T-helper 2 cell (primary cell): ENCODE results near the gene FOXK1.

Experiments
- DNase-seq, 5 experiments: peaks; one replicate each; pipeline versions ENCODE4 v3.0.0 to v3.0.0-alpha.2; 2012 to 2022

The FOXK1 gene

DNA sequence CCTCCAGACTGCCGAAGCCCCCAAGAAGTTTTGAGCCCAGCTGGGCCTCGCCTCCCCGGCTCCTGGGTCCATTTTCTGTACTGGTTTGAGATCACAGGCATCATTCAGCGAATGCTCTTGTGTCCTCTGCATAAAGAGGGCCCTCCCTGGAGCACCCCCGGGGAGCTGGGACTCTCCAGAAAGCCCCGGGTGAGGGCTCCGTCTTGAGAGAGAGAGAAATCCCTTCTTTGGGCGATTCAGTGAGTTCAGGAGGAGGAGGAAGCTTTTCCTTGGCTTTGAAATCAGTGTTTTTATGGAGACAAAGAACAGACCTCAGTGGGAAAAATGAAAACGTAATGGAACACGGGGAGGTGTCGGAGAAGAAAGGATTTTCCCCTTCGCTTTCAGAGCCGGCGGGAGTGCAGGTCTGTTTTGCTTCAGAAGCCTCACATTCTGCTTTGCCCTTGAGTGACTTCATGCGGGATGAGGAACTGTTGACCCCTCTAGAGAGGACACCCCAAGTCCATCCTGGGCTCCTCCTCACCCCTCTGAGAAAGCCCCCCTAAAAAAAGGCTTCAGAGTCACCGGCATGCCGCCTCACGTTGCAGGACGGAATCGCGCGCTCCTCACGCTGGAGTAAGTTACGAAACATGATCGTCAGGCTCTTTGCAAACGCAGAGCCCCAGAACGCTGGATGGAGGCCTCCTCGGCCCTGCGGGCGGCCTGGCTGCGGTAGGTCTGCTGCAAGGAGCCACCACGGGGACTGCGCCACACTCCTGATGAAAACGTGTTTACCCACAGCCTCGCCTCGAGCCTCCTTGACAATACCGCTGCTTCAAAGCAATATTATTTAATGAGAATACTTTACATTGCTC lies 84.8 kb downstream of the FOXK1 start:
- no peak for DNase-seq

DNA sequence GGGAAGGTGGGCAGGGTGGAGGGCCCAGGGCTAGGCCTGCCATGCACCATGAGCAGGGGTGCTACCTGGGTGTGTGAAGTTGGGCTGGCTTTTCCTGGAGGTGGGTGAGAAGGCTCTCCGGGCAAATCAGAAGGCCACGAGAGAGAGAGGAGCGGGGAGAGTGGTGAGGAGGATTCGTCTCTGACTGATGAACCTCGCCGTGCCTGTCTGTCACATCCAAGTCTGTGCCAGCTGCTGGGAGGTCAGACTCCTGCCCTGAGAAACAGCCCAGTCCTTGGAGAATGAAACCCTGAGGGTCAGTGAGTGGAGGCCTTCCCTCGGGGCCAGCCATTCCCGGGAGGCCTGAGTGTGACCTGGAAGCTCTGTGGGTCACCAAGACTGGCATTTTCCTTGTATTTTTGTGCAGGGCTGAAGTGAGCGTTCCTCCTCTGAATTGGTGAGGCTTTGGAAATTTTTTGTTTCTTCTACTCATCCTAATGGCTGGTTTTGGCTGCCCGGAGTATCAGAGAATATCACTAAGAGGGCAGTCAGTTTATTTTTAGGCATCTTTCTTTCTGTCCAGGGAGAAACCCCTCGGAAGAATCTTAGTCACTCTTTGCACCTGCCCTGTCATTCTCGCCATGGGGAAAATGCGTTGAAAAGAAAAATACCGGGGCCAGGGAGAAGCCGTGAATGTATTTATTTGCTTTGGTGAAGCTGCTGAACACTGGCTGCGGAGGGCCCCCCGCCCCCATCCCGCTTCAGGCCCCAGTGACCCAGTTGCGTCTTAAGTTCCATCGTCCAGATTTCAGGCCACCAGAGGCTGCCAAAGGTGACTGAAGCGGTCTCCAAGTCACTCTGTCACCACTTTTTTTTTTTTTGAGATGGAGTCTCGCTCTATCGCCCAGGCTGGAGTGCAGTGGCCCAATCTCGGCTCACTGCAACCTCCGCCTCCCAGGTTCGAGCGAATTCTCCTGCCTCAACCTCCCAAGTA lies 86.8 kb downstream of the FOXK1 start:
- no peak for DNase-seq

DNA sequence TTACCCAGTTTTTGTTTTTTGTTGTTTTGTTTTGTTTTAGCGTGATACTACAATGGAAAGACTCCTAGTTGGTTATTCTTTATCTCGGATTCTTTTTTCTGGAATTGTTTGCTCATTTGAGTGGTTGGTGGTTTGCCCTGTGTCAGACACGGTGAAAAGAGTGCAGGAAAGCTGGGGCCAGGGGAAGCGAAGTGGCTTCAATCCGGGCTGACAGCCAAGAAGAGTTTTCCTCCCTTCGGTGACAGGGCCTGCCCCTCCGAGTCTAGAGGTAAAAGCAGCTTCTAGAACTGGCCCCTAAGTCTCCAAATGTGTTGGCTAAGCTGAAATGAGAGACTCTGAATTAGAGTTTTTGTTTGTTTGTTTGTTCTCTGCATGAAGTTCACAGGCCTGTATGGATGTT lies 87.7 kb downstream of the FOXK1 start:
- no peak for DNase-seq

DNA sequence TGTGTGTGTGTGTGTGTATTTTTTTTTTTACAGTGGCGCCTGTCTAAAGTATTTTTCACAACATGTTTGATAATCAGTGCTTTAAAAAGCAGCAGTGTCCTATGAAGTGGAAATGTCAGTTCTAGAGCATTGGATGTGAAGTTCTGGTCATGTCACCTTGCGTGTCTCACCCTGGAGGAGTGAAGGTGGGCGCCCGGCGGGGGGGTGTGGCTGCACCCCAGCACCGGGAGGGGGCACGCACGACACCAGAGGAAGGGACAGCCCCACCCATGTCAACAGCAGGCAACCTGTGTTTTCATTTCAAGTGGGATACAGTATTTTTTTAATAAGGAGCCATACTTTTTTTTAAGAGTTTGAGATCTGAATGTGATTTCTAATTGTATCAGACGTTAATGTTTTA lies 88.8 kb downstream of the FOXK1 start:
- DNase-seq = no peak

DNA sequence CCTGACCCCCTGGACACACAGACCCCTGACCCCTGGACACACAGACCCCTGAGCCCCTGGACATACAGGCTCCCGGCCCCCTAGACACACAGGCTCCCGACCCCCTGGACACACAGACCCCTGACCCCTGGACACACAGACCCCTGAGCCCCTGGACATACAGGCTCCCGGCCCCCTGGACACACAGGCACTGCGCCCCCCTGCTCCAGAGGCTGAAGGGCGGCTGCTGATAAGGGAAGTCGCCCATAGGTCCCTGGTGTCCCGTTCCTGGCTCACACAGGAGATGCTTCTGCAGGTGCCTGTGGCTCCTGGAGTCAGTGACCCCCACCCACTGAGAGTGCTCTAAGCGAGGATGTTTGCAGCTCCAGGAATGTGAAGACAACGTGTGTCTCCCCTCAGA lies 89.6 kb downstream of the FOXK1 start:
- no peak for DNase-seq

DNA sequence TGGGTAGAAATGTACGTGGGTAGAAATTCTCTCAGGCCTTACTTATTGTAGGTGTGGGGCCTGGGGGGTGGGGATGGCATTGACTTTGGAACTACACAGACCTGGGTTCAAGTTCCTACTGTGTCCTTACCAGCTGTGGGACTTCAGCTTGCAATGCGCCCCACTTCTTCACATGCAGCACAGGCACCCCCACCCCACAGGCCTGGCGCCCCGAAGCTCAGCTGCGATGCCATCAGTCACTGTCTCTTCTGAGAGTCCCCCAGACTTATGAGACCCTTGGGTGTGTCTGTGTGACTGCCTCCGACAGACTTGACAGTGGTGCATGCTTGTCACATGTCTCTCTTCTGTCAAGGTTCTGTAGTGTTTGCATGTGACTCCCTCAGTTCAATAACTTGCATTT lies 90.2 kb downstream of the FOXK1 start:
- DNase-seq = no peak

DNA sequence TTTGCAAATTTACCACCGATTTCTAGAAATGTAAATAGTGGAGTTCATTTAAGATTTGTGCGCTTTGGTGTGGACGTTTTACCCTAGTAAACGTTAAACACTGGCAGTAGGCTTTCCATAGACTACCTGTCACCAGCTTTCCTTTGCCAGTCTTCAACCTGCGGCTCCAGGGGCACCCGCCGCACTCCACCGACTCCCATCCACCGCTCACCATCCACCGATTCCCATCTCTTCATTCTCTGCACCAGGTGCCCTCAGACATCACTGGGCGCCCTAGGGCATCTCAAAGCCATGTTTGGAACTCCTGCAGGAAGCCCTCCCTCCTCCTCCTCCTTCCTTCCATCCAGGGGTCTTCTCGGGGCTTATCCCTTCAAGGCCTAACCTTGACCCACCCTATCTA lies 91.9 kb downstream of the FOXK1 start:
- DNase-seq = no peak

DNA sequence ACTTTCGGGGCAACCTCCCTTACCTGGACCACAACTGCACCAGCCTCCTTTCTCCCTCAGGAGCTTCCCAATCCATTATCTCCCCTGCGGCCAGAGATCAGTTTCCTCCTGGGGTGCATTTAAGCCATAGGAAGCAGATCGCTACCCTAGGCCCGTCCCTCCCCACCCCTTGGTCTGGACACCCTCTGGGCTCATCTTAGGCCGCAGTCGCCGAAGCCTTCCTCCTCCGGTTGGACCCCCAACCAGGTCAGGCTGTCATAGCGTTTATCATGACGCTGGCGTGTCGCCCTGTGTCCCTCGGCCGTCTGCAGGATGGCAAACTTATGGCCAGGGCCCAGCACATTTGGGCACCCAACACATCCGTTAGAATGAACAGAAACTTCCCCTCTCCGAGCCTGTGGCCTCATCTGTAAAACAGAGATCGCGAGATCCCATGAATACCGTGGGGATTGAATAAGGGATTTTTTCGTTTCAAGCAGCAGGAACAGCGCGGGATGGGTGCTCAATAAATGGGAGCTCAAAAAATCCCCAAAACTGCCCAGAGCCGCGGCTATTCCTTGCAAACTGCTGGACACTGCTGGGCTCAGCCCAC lies 92.7 kb downstream of the FOXK1 start:
- DNase-seq = no peak

DNA sequence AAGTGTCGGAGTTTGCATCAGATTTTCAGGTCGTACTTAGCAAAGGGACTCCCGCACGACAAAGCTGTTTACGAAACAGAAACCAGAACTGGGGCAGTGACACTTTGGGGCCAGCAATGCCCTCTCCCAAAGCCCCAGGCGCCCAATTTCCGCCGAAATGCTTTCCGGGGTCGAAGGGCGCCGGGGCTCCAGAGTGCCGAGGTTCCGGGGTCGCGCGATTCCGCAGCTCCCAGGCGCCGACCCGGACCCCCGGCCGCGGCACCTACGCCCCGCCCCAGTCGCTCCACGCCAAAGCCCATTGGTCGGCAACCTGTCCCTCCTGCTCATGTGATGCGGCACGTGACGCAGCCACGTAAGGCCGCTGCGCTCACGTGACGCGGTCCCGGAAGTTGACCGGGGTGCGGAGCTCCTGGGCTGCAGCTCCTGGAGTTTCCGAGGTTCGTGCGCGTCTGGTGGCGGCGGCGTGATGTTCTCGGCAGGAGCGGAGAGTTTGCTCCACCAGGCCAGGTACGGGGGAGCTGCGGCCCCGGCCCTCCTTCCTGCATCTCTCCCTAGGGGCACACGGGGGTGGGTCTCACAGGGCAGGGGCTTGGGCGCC lies 93.3 kb downstream of the FOXK1 start, which contains the start of gene AP5Z1:
Gene AP5Z1 (plus strand): TSS at position 374 of the 598 bp plus-strand sequence. CDS start 93 bp downstream, at position 467.
- peak; percentile 92 to 99 (median 95) for DNase-seq

DNA sequence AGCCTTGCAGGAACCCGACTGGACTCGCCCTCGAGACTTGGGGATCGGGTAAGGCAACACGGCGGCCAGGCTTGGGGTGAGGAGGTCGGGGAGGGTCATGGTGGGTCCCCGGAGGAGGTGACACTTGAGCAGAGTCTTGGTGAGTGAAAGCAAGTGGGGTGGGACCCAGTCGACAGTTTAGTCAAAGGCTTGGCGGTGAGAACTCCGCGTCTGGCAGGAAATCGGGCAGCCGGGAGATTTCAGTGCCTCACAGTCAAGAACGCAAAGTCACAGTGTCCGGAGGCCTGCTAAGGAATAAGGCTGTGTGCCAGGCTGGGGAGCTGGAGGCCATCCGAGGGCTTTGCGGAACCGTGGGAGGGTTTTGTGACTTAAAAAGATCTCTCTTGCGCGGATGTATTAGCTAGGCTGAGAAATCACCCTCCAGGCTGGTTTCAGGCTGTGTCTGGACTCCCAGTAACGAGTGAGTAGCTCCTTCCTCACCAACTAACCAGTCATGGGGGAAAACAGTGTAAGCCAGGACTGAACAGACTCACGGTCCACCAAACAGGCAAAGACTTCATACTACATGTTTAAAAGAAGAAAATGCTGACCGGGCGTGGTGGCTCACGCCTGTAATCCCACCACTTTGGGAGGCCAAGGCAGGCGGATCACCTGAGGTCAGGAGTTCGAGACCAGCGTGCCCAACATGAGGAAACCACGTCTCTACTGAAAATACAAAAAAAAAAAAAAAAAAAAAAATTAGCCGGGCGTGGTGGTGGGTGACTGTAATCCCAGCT lies 93.9 kb downstream of the FOXK1 start:
- peak in 3 of 5 experiments; percentile 29 to 76 (median 52) for DNase-seq

DNA sequence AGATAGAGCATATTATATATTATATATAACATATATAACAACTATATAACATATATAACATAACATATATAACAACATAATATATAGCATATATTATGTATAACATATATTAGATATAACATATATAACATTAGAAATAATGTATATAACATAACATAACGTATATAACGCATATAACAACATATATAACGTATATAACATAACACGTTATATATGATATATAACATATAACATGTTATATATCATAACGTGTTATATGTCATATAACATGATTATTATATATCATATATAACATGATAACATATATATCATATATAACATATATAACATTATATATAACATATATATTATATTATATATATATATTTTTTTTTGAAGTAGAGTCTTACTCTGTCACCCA lies 97.0 kb downstream of the FOXK1 start:
- no peak for DNase-seq

DNA sequence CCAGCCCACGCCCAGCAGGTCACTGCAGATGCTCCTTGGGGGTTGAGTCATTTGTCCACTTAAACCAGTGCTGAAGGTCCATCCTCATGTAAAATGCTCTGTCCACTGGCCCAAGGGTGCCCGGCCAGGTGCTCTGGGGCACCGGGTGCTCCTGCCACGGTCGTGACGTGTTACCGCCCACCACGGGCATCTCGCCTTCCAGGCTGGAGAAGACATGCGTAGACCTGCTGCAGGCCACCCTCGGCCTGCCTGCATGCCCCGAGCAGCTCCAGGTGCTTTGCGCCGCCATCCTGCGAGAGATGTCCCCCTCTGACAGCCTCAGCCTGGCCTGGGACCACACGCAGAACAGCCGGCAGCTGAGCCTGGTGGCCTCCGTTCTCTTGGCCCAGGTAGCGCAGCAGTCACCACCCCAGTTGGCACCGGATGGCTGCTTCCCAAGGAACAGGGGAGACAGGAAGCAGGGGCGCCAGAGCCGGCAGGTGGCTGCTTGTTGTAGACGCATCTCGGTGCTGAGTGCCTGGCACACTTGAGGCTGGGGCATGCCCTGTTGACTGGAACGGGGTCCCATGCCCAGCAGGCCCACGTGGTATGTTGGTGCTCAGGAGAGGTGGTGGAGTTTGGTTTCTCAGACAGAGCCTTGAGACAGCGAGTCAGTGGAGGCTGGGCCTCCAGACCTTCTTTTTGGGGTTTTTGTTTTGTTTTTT lies 99.4 kb downstream of the FOXK1 start:
- no peak for DNase-seq

DNA sequence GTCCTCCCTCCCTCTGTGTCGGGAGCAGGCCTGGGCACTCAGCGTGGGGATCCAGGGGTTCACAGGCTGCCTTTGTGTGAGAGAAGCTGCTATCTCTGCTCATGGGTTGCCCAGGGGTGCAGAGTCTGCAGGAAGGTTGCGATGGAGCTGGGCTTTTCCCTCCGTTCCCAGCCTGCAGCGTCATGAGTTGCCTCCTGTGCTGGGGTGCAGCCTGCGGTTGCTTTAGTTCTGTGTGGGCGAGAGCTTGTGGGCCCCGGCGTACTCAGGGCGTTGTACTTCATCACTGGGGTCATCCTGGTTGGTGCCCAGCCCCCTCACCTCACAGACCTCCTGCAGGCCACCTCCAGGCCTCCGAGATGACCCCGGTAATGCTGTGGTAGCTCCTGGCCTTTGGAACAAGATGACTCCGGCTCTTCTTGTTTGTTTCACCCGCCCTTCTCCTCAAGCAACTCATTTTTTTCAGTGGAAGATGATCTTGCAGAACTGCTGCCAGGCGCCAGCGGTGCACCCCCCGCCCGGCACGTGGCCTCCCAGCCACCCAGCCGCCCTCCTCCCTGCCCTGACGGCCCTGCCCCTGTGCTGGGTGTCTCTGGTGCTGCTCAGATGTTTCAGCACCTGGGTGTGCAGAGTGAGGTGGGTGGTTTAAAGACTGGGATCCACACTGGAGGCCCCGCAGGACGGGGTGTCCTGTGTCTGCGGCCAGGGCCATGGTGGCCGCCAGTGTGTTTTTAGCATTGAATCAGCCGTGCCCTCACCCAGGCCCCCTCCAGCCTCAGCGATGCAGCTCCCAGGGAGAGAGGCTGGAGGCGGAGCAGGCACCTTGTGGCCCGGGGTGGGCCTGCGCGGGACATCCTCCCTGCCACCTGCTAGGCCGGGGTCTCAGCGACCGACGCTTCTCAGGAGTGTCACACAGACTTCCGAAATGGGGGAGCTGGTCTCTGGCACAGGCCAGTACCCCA lies 100.5 kb downstream of the FOXK1 start:
- no peak for DNase-seq

DNA sequence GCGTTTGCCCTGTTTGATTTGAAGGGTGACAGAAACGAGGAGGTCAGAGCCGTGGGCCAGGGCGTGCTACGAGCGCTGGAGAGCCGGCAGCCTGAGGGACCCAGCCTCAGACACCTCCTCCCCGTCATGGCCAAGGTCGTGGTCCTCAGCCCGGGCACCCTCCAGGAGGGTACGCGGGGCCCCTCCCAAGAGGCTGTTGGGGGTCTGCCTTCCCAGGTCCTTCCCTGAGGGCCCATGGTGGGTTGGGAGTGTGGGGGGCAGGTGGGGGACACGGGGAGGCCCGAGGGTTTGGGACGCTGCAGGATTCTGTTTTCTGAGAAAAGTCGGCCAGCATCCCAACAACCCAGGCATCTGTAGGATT lies 101.2 kb downstream of the FOXK1 start:
- no peak for DNase-seq

DNA sequence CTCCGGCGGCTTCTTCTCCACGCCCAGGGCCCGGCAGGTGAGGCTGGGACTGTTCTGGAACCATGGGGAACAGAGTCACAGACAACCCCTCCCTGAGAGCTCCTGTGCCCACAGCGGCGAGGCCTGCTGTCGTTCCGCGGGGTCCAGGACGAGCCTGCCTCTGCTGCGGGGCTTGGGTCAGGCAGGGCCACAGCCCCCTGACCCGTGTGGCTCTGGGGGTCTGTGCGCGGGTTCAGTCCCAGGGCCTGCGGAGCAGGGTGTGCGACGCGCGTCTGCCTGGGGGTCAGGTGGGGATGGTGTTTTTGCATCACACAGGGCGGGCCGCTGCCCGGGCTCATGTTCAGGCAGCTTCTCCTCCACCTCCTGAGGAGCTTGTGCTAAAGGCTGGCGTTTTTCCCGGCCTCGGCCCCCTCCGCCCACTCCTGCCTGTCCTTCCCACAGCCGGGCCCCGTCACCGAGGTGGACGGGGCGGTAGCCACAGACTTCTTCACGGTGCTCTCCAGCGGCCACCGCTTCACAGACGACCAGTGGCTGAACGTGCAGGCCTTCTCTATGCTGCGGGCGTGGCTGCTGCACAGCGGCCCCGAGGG lies 101.8 kb downstream of the FOXK1 start:
- DNase-seq = no peak

DNA sequence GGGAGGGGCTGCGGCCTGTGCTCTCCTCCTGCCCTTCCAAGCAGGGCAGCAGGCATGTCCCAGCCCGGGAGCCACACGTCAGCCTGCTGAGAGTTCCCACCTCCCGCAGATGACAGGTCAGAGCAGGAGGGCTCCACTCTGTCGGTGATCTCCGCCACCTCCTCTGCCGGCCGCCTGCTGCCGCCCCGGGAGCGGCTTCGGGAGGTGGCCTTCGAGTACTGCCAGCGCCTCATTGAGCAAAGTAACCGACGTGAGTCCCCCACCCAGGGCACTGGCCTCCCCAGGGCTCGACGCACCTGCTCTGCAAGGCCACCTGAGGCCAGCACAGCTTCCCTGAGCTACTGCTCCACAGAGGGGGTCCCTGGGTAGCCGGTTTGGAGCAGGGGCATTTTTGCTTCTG lies 102.7 kb downstream of the FOXK1 start:
- no peak for DNase-seq

DNA sequence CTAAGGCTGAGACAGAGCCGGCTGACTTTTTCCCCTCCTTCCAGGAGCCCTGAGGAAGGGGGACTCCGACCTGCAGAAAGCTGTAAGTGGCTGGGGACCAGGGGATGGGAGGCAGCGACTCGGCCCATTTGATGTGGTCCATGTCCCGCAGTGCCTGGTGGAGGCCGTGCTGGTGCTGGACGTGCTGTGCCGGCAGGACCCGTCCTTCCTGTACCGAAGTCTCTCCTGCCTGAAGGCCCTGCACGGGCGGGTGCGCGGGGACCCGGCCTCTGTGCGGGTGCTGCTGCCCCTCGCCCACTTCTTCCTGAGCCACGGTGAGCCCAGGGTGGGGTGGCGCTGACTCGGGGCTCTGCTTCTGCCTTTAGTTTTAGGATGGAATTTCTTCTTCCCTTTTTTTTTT lies 103.3 kb downstream of the FOXK1 start:
- DNase-seq = no peak

DNA sequence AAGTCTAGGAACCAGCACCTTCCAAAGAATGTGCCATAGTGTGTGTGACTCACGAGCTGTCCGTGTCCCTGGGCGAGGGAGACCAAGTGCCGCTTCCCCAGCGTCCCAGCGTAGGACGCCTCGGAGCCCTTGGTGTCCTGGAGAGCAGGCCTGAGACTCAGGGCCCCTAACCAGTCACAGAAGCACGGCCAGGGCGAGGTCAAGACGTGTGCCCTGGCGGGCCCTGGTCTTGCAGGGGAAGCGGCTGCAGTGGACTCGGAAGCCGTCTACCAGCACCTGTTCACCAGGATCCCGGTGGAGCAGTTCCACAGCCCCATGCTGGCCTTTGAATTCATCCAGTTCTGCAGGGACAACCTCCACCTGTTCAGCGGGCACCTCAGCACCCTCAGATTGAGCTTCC lies 103.9 kb downstream of the FOXK1 start:
- no peak for DNase-seq

DNA sequence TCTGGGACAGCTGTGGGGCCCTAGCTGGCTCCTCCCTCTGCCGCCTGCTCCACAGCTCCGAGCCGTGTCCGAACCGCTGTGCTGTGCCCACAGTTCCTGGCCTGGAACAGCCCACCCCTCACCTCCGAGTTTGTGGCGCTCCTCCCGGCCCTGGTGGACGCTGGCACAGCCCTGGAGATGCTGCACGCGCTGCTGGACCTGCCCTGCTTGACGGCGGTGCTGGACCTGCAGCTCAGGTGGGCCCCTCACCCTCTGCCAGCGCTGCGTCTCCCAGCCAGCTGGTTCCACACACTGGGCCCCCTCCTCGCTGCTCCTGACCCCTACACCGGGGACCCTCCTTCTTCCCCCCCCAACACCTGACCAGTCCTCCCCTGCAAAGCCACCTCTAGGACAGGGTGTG lies 105.4 kb downstream of the FOXK1 start:
- no peak for DNase-seq
